Psoas muscle (tissue), 8 donors: ENCODE measurements around the gene CSNK1G3. TPM values are rescaled to one million over a fixed set of nuclear protein-coding genes. Genes with fewer than 3 reads are reported as not detected.
"Not testable (repeated sequence)": the region's sequence is repeated elsewhere in the genome, so short reads cannot be mapped to it uniquely, and the experiment has no call there.

Experiments used
- ATAC-seq, 4 donors: fragments of 200-7000 bp; cut with Tn5 transposase; one replicate each; pipeline ENCODE4 v1.9.1; 2020; ENCODE audit warnings: moderate library complexity in 3 of 4, mild to moderate bottlenecking in 2 of 4
- DNase-seq, 2 donors: peaks; one replicate each; pipeline ENCODE4 v3.0.0-alpha.2; 2020
- H3K27ac ChIP-seq: fragments of 200-600 bp; one replicate; pipeline ENCODE4 v1.8.0; 2022
- H3K27me3 ChIP-seq, 3 donors: fragments of 200-600 bp in 1 of 3; one replicate each; pipeline versions ENCODE4 v1.6.1 to v1.8.0; 2013 to 2022; ENCODE audit warnings: low read length in 2 of 3, mild to moderate bottlenecking in 2 of 3, moderate library complexity in 1 of 3; ENCODE audit not compliant: insufficient read depth in 3 of 3
- H3K36me3 ChIP-seq, 2 donors: fragments of 200-600 bp in 1 of 2; one replicate each; pipeline versions ENCODE4 v1.6.1 to v1.8.0; 2013 to 2022; ENCODE audit warnings: low read depth in 1 of 2, mild to moderate bottlenecking in 1 of 2, moderate library complexity in 1 of 2; ENCODE audit not compliant: insufficient read depth in 1 of 2
- H3K4me1 ChIP-seq: fragments of 200-600 bp; one replicate; pipeline ENCODE4 v1.8.0; 2022
- H3K4me3 ChIP-seq: fragments of 200-600 bp; one replicate; pipeline ENCODE4 v1.8.0; 2022; ENCODE audit warnings: mild to moderate bottlenecking
- H3K9me3 ChIP-seq: fragments of 200-600 bp; one replicate; pipeline ENCODE4 v1.8.0; 2022
- WGBS, 3 donors: extraction: QIAGEN DNeasy Blood & Tissue Kit; methylation state at CpG; one replicate each; pipeline versions ENCODE4 v1.1.6 to v1.1.7; 2013; 5-methylcytosine and 5-hydroxymethylcytosine counted together
- intact Hi-C, 2 donors: fragments of 100-400 bp; cut with DNase I; formaldehyde crosslinking; loops; one replicate each; pipeline versions ENCODE4 v1.11.0 to v1.14.2; 2022
- long read RNA-seq, 2 donors: library from polyadenylated mRNA; unstranded; transcript quantifications; one replicate each; pipeline ENCODE4 v2.0.0, GENCODE V29; 2021
- polyA plus RNA-seq, 3 donors: library from polyadenylated mRNA; stranded (reverse); fragments of 200-250 nt; gene quantifications; one replicate each; pipeline ENCODE4 v1.2.3, GENCODE V29; 2013
- total RNA-seq, 4 donors: library from RNA; stranded (reverse); fragmentation: NEBNext Ultra II Directional in 2 of 4; extraction: Animal tissue kit (Norgen Biotek cat#: 25700) in 2 of 4; gene quantifications; one replicate each; pipeline versions ENCODE4 v1.2.1 to v1.2.4, GENCODE V29; 2021 to 2023
- TF ChIP-seq, protein P1 (sequence below): fragments of 200-600 bp; IDR thresholded peaks from one replicate; pipeline ENCODE4 v1.8.0; 2022; ENCODE audit warnings: antibody characterized with exemption
- donor health status: healthy with polysubstance abuse.
- donor health status: DM: no; HTN: no; CAD: no; lungs with moderate emphysema.
- donor health status: Bipolar disorder and iron deficiency.
- donor health status: healthy.
- donor health status: DM: yes; HTN: yes; CAD: no.
- donor health status: DM: no; HTN: no; CAD: no.
- donor health status: DM: no; HTN: no; CAD: no.
- donor health status: DM: yes; HTN: yes; CAD: no.

Gene CSNK1G3
- 10 to 100 TPM; 11.3 to 19.4 (median 16.2) TPM for total RNA-seq
- polyA plus RNA-seq = 1 to 10 TPM; 3.8 to 7.5 (median 5.0) TPM
- long read RNA-seq, donor 1, partial matches to known transcripts = 0 of 3 reads
- long read RNA-seq, donor 1, other reads (novel, unspliced or antisense) = 3 of 3 reads
- long read RNA-seq, donor 2, full-length matches to known transcripts = 3 of 19 reads
- long read RNA-seq, donor 2, partial matches to known transcripts = 0 of 19 reads
- long read RNA-seq, donor 2, other reads (novel, unspliced or antisense) = 16 of 19 reads

DNA sequence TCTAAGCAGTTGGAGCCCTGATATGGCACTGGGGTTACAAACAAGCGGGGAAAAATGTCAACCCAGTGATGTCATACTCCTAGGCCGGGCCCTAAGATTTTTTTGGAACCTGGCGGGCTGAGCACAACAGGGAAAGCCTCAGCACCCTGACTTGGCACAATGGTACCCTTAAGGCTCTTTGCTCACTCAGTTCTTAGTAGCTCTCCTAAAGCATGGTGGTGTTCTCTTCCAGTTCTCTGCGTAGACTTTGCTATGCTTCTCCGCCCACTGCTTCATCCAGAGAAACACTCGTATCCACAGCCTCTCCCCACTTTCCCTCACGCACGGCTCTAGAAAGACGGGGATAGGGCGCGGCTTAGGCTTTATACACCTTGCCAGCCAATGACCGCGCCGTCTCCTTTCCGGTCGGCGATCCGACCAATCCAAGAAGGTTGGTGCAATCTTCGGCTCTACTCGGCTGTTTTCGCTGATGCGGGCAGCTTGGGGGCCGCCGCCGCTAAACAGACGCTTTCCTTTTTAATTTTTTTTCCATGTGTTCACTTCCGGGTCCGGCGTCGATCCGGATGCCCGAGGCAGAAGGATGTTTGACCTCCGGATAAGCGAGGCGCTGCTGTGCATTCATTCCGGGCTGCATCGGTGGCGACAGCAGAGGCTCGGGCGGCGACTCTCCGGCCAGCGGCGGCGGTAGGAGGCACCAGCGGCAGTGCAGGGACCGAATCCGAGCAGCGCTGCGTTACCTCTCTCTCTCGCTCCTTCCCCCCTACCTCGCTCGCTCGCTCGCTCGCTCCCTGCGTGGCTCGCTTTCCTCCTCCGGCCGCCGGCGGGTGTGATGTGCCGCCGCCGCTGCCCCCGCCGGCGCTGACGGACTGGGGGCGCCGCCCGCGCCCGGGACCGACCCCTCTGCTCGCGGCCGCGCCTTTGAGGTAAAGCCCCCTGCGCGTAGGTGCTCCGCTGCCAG, at the start of gene CSNK1G3:
TSS of gene CSNK1G3 (plus strand) at position 530 of the 958 bp plus-strand sequence. CDS start 33,487 bp downstream, outside the sequence.
- no peaks in the 10 kb centered on the region for H3K36me3 ChIP-seq
- H3K4me3 ChIP-seq = peak within 1 kb of the TSS; percentile 88
- DNase-seq (peak; percentile 97 to 98), ATAC-seq (peak; percentile 97 to 99 (median 98))
- TF ChIP-seq, protein P1, sequence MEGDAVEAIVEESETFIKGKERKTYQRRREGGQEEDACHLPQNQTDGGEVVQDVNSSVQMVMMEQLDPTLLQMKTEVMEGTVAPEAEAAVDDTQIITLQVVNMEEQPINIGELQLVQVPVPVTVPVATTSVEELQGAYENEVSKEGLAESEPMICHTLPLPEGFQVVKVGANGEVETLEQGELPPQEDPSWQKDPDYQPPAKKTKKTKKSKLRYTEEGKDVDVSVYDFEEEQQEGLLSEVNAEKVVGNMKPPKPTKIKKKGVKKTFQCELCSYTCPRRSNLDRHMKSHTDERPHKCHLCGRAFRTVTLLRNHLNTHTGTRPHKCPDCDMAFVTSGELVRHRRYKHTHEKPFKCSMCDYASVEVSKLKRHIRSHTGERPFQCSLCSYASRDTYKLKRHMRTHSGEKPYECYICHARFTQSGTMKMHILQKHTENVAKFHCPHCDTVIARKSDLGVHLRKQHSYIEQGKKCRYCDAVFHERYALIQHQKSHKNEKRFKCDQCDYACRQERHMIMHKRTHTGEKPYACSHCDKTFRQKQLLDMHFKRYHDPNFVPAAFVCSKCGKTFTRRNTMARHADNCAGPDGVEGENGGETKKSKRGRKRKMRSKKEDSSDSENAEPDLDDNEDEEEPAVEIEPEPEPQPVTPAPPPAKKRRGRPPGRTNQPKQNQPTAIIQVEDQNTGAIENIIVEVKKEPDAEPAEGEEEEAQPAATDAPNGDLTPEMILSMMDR = no peak
- 0 to 1% (median 1%) methylated on average over 53 to 82 of the region's 82 CpGs for WGBS, 3 donors
- H3K4me1 ChIP-seq = peaks cover 6% of the 10 kb centered on the region
- H3K27ac ChIP-seq = peak within 1 kb of the TSS; percentile 91
- no peaks in the 10 kb centered on the region for H3K27me3 ChIP-seq
- no peaks in the 10 kb centered on the region for H3K9me3 ChIP-seq
- intact Hi-C loops = loop anchor here (2.0 to 10.0 kb wide), 3 partner anchors 87 to 103 kb away; partner anchors contain the start of gene CEP120 (in 2 of the 2)

DNA sequence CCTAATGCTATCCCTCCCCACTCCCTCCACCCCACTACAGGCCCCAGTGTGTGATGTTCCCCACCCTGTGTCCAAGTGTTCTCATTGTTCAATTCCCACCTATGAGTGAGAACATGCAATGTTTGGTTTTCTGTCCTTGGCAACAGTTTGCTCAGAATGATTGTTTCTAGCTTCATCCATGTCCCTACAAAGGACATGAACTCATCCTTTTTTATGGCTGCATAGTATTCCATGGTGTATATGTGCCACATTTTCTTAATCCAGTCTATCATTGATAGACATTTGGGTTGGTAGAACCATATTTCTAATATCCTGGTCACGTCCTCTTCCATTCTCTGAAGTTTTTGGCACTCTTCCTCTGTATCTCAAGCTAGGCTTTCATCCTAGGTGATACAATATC, 45.1 kb upstream of the CSNK1G3 start:
- H3K27ac ChIP-seq, H3K27me3 ChIP-seq, intact Hi-C loops, H3K4me1 ChIP-seq, H3K36me3 ChIP-seq, DNase-seq, H3K4me3 ChIP-seq, ATAC-seq, H3K9me3 ChIP-seq: not testable (repeated sequence)
- 88 to 93% (median 90%) methylated on average over 1 of the region's 1 CpG for WGBS, 3 donors

DNA sequence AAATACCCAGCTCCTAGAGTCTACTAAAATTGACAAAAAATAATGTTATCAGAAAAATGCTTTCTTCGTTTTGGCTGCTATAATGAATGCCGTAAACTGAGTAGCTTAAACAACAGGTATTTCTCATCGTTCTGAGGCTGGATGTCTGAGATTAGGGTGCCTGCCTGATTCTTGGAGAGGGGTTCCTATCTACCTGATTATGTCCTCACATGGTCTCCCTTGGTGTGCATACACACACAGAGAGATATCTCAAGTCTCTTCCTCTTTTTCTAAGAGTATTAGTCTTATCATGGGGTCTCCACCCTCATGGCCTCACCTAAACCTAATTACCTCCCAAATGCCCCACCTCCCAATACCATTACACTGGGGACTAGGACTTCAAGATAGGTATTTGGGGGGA, 40.6 kb upstream of the CSNK1G3 start:
- TF ChIP-seq, protein P1 = no peak
- Histone ChIP-seq H3K36me3 (no peaks in the 10 kb centered on the region), H3K27ac (no peak overlapping the region), H3K4me1 (no peaks in the 10 kb centered on the region), H3K27me3 (peaks cover 0 to 3% (median 0%) of the 10 kb centered on the region in 3 donors), H3K9me3 (no peaks in the 10 kb centered on the region), H3K4me3 (no peak overlapping the region)
- intact Hi-C loops = no loop called here
- 89 to 91% (median 91%) methylated on average over 3 of the region's 3 CpGs for WGBS, 3 donors
- ATAC-seq (no peak), DNase-seq (no peak)

DNA sequence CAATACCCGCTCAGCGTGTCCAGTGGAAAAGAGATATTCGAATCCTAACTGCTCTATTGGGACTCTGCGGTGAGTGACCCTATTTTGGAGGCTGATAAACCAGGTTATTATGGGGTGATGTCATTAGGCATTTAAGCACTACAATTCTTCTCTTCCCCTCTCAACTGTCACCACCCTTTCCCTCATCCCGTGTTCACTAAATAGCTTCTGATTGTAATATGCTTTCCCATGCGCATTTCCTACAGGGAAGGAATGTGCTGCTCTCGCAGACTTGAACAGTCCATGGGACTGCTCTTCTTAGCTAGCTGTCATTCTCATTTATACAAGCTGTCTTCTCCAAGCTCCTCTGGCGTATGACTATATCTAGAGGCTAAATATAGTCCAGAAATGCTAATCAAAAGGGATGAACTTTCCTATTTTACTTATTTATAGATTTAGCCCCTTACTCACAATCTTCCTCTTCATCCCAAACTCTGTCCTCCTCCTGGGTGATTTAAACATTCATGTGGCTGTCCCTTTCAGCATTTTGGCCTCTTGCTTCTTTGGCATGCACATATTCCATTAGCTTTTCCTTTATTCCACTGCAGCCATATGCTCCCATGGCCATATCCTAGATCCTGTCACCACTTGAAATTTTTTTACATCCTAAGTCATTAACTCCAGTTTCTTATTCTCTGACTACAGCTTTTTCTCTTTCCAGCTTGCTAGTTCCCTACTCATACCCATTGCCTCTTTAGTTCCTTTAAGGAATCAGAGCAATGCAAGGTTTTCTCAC, 39.6 kb upstream of the CSNK1G3 start:
- Histone ChIP-seq H3K4me1 (no peaks in the 10 kb centered on the region), H3K27me3 (peaks cover 0 to 3% (median 0%) of the 10 kb centered on the region in 3 donors), H3K27ac (no peak overlapping the region), H3K9me3 (no peaks in the 10 kb centered on the region), H3K4me3 (no peak overlapping the region), H3K36me3 (no peaks in the 10 kb centered on the region)
- 72 to 82% (median 76%) methylated on average over 8 of the region's 8 CpGs for WGBS, 3 donors
- DNase-seq (no peak), ATAC-seq (peak in 1 of 4 donors; percentile 42)
- TF ChIP-seq, protein P1 = no peak
- intact Hi-C loops = no loop called here
